HCT116 (cell line): ENCODE measurements around the gene XPA. TPM values are rescaled to one million over a fixed set of nuclear protein-coding genes. Genes with fewer than 3 reads are reported as not detected.

ENCODE experiments used
- ATAC-seq: fragments of 200-7000 bp; cut with Tn5 transposase; 2 replicates; pipeline ENCODE4 v1.9.1; 2020; ENCODE audit warnings: mild to moderate bottlenecking, moderate library complexity
- BruUV-seq: library from RNA; stranded (reverse); fragments of 400-500 nt; replicated peaks from 2 replicates; lab custom pipeline; 2021; lab: Mats Ljungman, UMichigan
- CTCF ChIA-PET: fragments of 300-600 bp; sonication (Branson Sonifier 250); formaldehyde crosslinking; loops from one replicate; lab custom pipeline; 2021; ENCODE audit warnings: antibody characterized with exemption; lab: Charles Lee
- POLR2A ChIA-PET: fragments of 300-600, 350-600 bp; sonication (Branson Sonifier 250); formaldehyde crosslinking; loops from one replicate; lab custom pipeline; 2021; ENCODE audit warnings: antibody characterized with exemption; lab: Charles Lee
- RAD21 ChIA-PET, 2 experiments: fragments of 300-600 bp; sonication (Branson Sonifier 250); formaldehyde crosslinking; loops; one replicate each; lab custom pipeline; 2023; ENCODE audit warnings: low total read pairs in 2 of 2; ENCODE audit not compliant: uncharacterized antibody in 2 of 2, unreplicated experiment in 2 of 2, low non-redundant PET in 1 of 2; lab: Charles Lee
- DNase-seq: peaks from one replicate; pipeline ENCODE4 v3.0.0-alpha.2; 2010; ENCODE audit warnings: low read depth, low spot score
- H2AFZ ChIP-seq: fragments of 200-600 bp; shearing (Covaris generic), sonication (generic); 2 replicates; pipeline ENCODE4 v1.6.1; 2017; ENCODE audit warnings: low read depth, mixed run types, mixed read lengths, antibody characterized with exemption, low read length; ENCODE audit not compliant: poor library complexity, severe bottlenecking
- H3K27ac ChIP-seq: 2 replicates; pipeline ENCODE4 v1.5.1; 2012; ENCODE audit warnings: low read depth, low read length
- H3K27me3 ChIP-seq: fragments of 200-600 bp; sonication (generic); 2 replicates; pipeline ENCODE4 v1.6.1; 2016; ENCODE audit warnings: mixed run types, low read length, mixed read lengths; ENCODE audit not compliant: insufficient read depth
- H3K36me3 ChIP-seq, 2 experiments: fragments of 200-500 bp in 1 of 2; fragments of 200-600 bp in 1 of 2; sonication (Bioruptor generic) in 1 of 2; sonication (generic) in 1 of 2; 2 replicates each; pipeline versions ENCODE4 v1.5.1 to v1.6.1; 2014 to 2016; ENCODE audit warnings: low read length in 2 of 2, inconsistent platforms in 1 of 2, mixed read lengths in 1 of 2, mixed run types in 1 of 2; ENCODE audit not compliant: insufficient read depth in 2 of 2, control insufficient read depth in 1 of 2
- H3K4me1 ChIP-seq, 2 experiments: fragments of 200-600 bp in 1 of 2; sonication (generic) in 1 of 2; 2 replicates each; pipeline versions ENCODE4 v1.5.1 to v1.6.1; 2012 to 2017; ENCODE audit warnings: low read length in 2 of 2, inconsistent platforms in 1 of 2, mild to moderate bottlenecking in 1 of 2, mixed read lengths in 1 of 2, mixed run types in 1 of 2, moderate library complexity in 1 of 2; ENCODE audit not compliant: insufficient read depth in 2 of 2, control insufficient read depth in 1 of 2
- H3K4me2 ChIP-seq: fragments of 200-600 bp; sonication (generic); 2 replicates; pipeline ENCODE4 v1.6.1; 2017; ENCODE audit warnings: mixed run types, low read length, mixed read lengths
- H3K4me3 ChIP-seq, 2 experiments: fragments of 200-600 bp in 1 of 2; sonication (generic) in 1 of 2; replicated peaks in 1 of 2; 2 replicates each; pipeline ENCODE4 v1.5.1; 2011 to 2016; ENCODE audit warnings: low read length in 2 of 2, control low read depth in 1 of 2, low read depth in 1 of 2, mild to moderate bottlenecking in 1 of 2, mixed read lengths in 1 of 2, mixed run types in 1 of 2
- H3K79me2 ChIP-seq: fragments of 200-600 bp; sonication (generic); 2 replicates; pipeline ENCODE4 v1.6.1; 2017; ENCODE audit warnings: mild to moderate bottlenecking, mixed run types, low read length, moderate library complexity, mixed read lengths; ENCODE audit not compliant: insufficient read depth
- H3K9ac ChIP-seq: fragments of 200-600 bp; sonication (generic); 2 replicates; pipeline ENCODE4 v1.6.1; 2016; ENCODE audit warnings: low read length, mixed read lengths
- H3K9me2 ChIP-seq: fragments of 200-600 bp; sonication (generic), shearing (Covaris generic); 2 replicates; pipeline ENCODE4 v1.6.1; 2017; ENCODE audit warnings: mixed run types, mild to moderate bottlenecking, moderate library complexity; ENCODE audit not compliant: insufficient read depth
- H3K9me3 ChIP-seq, 2 experiments: fragments of 200-500 bp in 1 of 2; fragments of 200-600 bp in 1 of 2; sonication (Bioruptor generic) in 1 of 2; sonication (generic) in 1 of 2; 2 replicates each; pipeline ENCODE4 v1.6.1; 2014 to 2017; ENCODE audit warnings: low read length in 2 of 2, mixed read lengths in 2 of 2, inconsistent platforms in 1 of 2, low read depth in 1 of 2, mild to moderate bottlenecking in 1 of 2, mixed run types in 1 of 2, moderate library complexity in 1 of 2; ENCODE audit not compliant: control insufficient read depth in 1 of 2, insufficient read depth in 1 of 2
- H4K20me1 ChIP-seq: fragments of 200-600 bp; sonication (generic), shearing (Covaris generic); 2 replicates; pipeline ENCODE4 v1.6.1; 2017; ENCODE audit warnings: mixed run types, mild to moderate bottlenecking, moderate library complexity; ENCODE audit not compliant: insufficient read depth
- CBX3 ChIP-seq: IDR thresholded peaks from 2 replicates; pipeline ENCODE4 v1.6.1; 2012; ENCODE audit warnings: low read depth
- CEBPB ChIP-seq: IDR thresholded peaks from 2 replicates; pipeline ENCODE4 v1.6.1; 2012; ENCODE audit warnings: low read depth
- EGR1 ChIP-seq: IDR thresholded peaks from 2 replicates; pipeline ENCODE4 v1.6.1; 2012; ENCODE audit warnings: low read depth
- ELF1 ChIP-seq: IDR thresholded peaks from 2 replicates; pipeline ENCODE4 v1.6.1; 2012; ENCODE audit warnings: low read depth, borderline replicate concordance
- EZH2phosphoT487 ChIP-seq: fragments of 200-600 bp; IDR thresholded peaks from 2 replicates; pipeline ENCODE4 v1.6.1; 2018; ENCODE audit warnings: antibody characterized with exemption, borderline replicate concordance
- FOSL1 ChIP-seq: IDR thresholded peaks from 2 replicates; pipeline ENCODE4 v1.6.1; 2012; ENCODE audit warnings: low read depth
- JUND ChIP-seq: IDR thresholded peaks from 2 replicates; pipeline ENCODE4 v1.6.1; 2012
- POLR2AphosphoS5 ChIP-seq: IDR thresholded peaks from 2 replicates; pipeline ENCODE4 v1.6.1; 2011; ENCODE audit warnings: mild to moderate bottlenecking, low read depth, low read length, moderate library complexity
- RAD21 ChIP-seq: IDR thresholded peaks from 2 replicates; pipeline ENCODE4 v1.6.1; 2012; ENCODE audit warnings: low read depth, mild to moderate bottlenecking
- SIN3A ChIP-seq: IDR thresholded peaks from 2 replicates; pipeline ENCODE4 v1.6.1; 2012; ENCODE audit warnings: low read depth
- SP1 ChIP-seq: IDR thresholded peaks from 2 replicates; pipeline ENCODE4 v1.6.1; 2012; ENCODE audit warnings: low read depth
- SRF ChIP-seq: IDR thresholded peaks from 2 replicates; pipeline ENCODE4 v1.6.1; 2012; ENCODE audit warnings: low read depth
- TCF7L2 ChIP-seq: IDR thresholded peaks from 2 replicates; pipeline ENCODE4 v1.7.0; 2011; ENCODE audit warnings: borderline replicate concordance, inconsistent platforms; ENCODE audit not compliant: insufficient read depth, insufficient read length; ENCODE audit errors: extremely low read depth
- YY1 ChIP-seq: IDR thresholded peaks from 2 replicates; pipeline ENCODE4 v1.6.1; 2011; ENCODE audit warnings: low read length, low read depth, moderate library complexity, mild to moderate bottlenecking; ENCODE audit not compliant: insufficient replicate concordance; ENCODE audit errors: extremely low read depth
- ZFX ChIP-seq: fragments of 450-650 bp; IDR thresholded peaks from 2 replicates; pipeline ENCODE4 v1.6.1; 2017
- intact Hi-C: fragments of 100-400 bp; cut with micrococcal nuclease; formaldehyde crosslinking; loops from 2 replicates; pipeline ENCODE4 v1.10.0; 2022
- total RNA-seq: library from RNA; stranded (reverse); gene quantifications from one replicate; pipeline ENCODE4 v1.2.1, GENCODE V29; 2021; ENCODE audit not compliant: unreplicated experiment
- TF ChIP-seq, protein P1 (sequence below): IDR thresholded peaks from 2 replicates; pipeline ENCODE4 v1.6.1; 2012
- TF ChIP-seq, protein P2 (sequence below): IDR thresholded peaks from 2 replicates; pipeline ENCODE4 v1.6.1; 2012

The XPA gene
- total RNA-seq, 1 experiment from 2014 or later = 9.3 TPM

DNA sequence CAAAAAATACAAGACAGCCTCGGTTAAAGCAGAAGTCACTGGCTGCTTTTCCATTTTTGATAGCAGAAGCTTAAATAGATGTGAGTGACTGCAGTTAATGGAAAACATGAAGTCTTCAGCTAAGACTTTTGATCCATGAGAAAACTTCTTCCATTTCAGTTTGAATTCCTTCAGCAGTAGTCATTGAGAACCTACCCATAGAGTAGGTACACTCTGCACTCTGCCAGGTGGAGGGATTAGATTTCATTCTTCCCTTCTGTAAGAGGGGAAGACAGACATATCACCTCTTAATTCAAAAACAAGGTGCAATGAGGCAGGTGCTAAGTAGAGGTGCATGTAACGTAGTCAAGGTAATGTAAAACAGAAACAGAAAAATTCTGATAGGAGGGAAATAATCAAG is 26.7 kb upstream of the XPA start:
- H3K36me3 ChIP-seq = no peaks in the 10 kb centered on the region
- TF ChIP-seq ZFX (no peak), JUND (no peak), SP1 (no peak), EGR1 (no peak), TCF7L2 (no peak), POLR2AphosphoS5 (no peak), CEBPB (no peak), YY1 (no peak), EZH2phosphoT487 (no peak), CBX3 (no peak), ELF1 (no peak), SRF (no peak), RAD21 (no peak), FOSL1 (no peak), SIN3A (no peak)
- TF ChIP-seq, protein P1, sequence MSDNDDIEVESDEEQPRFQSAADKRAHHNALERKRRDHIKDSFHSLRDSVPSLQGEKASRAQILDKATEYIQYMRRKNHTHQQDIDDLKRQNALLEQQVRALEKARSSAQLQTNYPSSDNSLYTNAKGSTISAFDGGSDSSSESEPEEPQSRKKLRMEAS = no peak
- TF ChIP-seq, protein P2, sequence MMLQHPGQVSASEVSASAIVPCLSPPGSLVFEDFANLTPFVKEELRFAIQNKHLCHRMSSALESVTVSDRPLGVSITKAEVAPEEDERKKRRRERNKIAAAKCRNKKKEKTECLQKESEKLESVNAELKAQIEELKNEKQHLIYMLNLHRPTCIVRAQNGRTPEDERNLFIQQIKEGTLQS = no peak
- TF ChIP-seq, all 23 proteins: peak for 0
- Histone ChIP-seq H3K9me3 (no peaks in the 10 kb centered on the region; a peak in 1 of 4 replicates), H3K27ac (no peak overlapping the region), H3K4me1 (no peaks in the 10 kb centered on the region), H2AFZ (no peak overlapping the region), H4K20me1 (no peaks in the 10 kb centered on the region), H3K4me3 (no peak overlapping the region), H3K4me2 (no peak overlapping the region), H3K27me3 (no peaks in the 10 kb centered on the region), H3K9me2 (no peaks in the 10 kb centered on the region), H3K79me2 (no peaks in the 10 kb centered on the region), H3K9ac (no peak overlapping the region)
- intact Hi-C loops = no loop called here
- DNase-seq (no peak), ATAC-seq (no peak)
- ChIA-PET POLR2A (no interaction called here), RAD21 (no interaction called here), CTCF (no interaction called here)
- no TSS peak for BruUV-seq
